ENCODE data around the gene WWOX. TPM values are rescaled to one million over a fixed set of nuclear protein-coding genes. Genes with fewer than 3 reads are reported as not detected.

Gene WWOX
- total and polyA plus RNA-seq, 2 of the 4 experiments (the other 2 are of a cell fraction) = 2.7 to 5.4 TPM

- Histone ChIP-seq H2BK15ac (ENCODE audit: low read depth, low read length) (no peak overlapping the region), H3K9me1 (ENCODE audit: insufficient read depth, low read length) (no peaks in the 10 kb centered on the region), H3K27ac (ENCODE audit: insufficient read depth, low read length) (no peak overlapping the region), H3K27me3 (ENCODE audit: control insufficient read depth, insufficient read depth, low read length) (no peaks in the 10 kb centered on the region), H3K79me1 (ENCODE audit: low read depth in 1 of 2, low read length in 2 of 2) (no peaks in the 10 kb centered on the region), H4K8ac (ENCODE audit: low read depth in 2 of 2, low read length in 2 of 2) (no peak overlapping the region), H2BK120ac (ENCODE audit: low read depth, low read length) (no peak overlapping the region), H2BK20ac (ENCODE audit: low read depth, low read length) (no peak overlapping the region), H3K56ac (ENCODE audit: extremely low read depth, insufficient read depth, low read length) (no peak overlapping the region), H2BK5ac (ENCODE audit: low read depth, low read length, poor library complexity, severe bottlenecking) (no peak overlapping the region), H3K14ac (replicated peaks; ENCODE audit: low read depth, low read length) (no peak overlapping the region), H4K91ac (ENCODE audit: insufficient read depth, low read depth, low read length) (no peak overlapping the region), H3K4me1 (ENCODE audit: control insufficient read depth, insufficient read depth, low read length) (no peaks in the 10 kb centered on the region), H3K4me2 (ENCODE audit: low read depth, low read length) (no peak overlapping the region), H3K36me3 (ENCODE audit: control insufficient read depth, insufficient read depth, low read length) (no peaks in the 10 kb centered on the region), H2AK5ac (ENCODE audit: low read depth, low read length) (no peak overlapping the region), H3K23ac (ENCODE audit: low read depth, low read length) (no peak overlapping the region), H3K9me3 (ENCODE audit: control insufficient read depth, insufficient read depth, low read length) (peaks cover 28% of the 10 kb centered on the region), H3K18ac (ENCODE audit: low read depth, low read length) (no peak overlapping the region), H4K5ac (ENCODE audit: low read depth, low read length) (no peak overlapping the region), H2AK9ac (replicated peaks; ENCODE audit: low read depth, low read length, poor library complexity) (no peak overlapping the region), H3K4me3 (ENCODE audit: insufficient read depth, low read depth, low read length) (no peak overlapping the region), H3K9ac (ENCODE audit: low read depth, low read length) (no peak overlapping the region), H4K20me1 (ENCODE audit: insufficient read depth, low read length) (no peaks in the 10 kb centered on the region), H2AFZ (replicated peaks; ENCODE audit: low read length, poor library complexity) (no peak overlapping the region), H3K4ac (ENCODE audit: low read depth, low read length) (no peak overlapping the region)
- no TSS peak for BruUV-seq (replicated peaks)
- ATAC-seq (ENCODE audit: low read depth) (no peak), DNase-seq (no peak)
- WGBS, 2 experiments (ENCODE audit: extremely low coverage in 2 of 2, insufficient read length in 1 of 2) = no CpG with 5 or more reads among the region's 3 CpGs
- no peak for TF ChIP-seq NFE2L2 (IDR thresholded peaks at IDR 0.05; ENCODE audit: low read depth, low read length)
- no peak for TF ChIP-seq SMC3 (IDR thresholded peaks at IDR 0.05; ENCODE audit: low read depth, low read length)
- no peak for TF ChIP-seq POLR2A (IDR thresholded peaks at IDR 0.05; ENCODE audit: low read depth, low read length)
- TF ChIP-seq MXI1 (IDR thresholded peaks at IDR 0.05; ENCODE audit: borderline replicate concordance, low read depth, low read length) = no peak
- no peak for TF ChIP-seq CEBPB (IDR thresholded peaks at IDR 0.05; ENCODE audit: low read depth, low read length)
- TF ChIP-seq RFX5 (IDR thresholded peaks at IDR 0.05; ENCODE audit: low read depth, low read length) = no peak
- TF ChIP-seq USF2 (IDR thresholded peaks at IDR 0.05; ENCODE audit: low read depth, low read length) = no peak
- TF ChIP-seq MAZ (IDR thresholded peaks at IDR 0.05; ENCODE audit: borderline replicate concordance, low read depth, low read length) = no peak
- TF ChIP-seq MAFK (IDR thresholded peaks at IDR 0.05; ENCODE audit: low read depth, low read length) = no peak
- intact Hi-C loops (cut with micrococcal nuclease) (no loop called here), dilution Hi-C loops (cut with HindIII; ENCODE audit: low sequenced_read_pairs, unreplicated experiment) (no loop called here), in situ Hi-C loops (cut with MboI; ENCODE audit: low sequenced_read_pairs) (no loop called here)
- POLR2A ChIA-PET (ENCODE audit: unreplicated experiment) = no interaction called here
- CTCF ChIA-PET = no interaction called here
These were observed 547.6 kb downstream of the WWOX start for GRCh38 chr16:78647019-78647418.
